Motor neuron (in vitro differentiated cells): ENCODE measurements around the gene SMIM41. TPM values are rescaled to one million over a fixed set of nuclear protein-coding genes. Genes with fewer than 3 reads are reported as not detected.

Experiments
- ATAC-seq, 8 experiments: fragments of 200-7000 bp; cut with Tn5 transposase; replicated peaks in 6 of 8; 2 replicates each; pipeline ENCODE4 v1.8.0; 2021; ENCODE audit warnings: mild to moderate bottlenecking in 8 of 8, moderate library complexity in 8 of 8
- H3K27ac ChIP-seq, 2 donors: fragments of 250-450 bp; sonication (Bioruptor Pico); 2 replicates each; pipeline ENCODE4 v1.9.0; 2021; ENCODE audit warnings: antibody characterized with exemption in 2 of 2, mild to moderate bottlenecking in 2 of 2, moderate library complexity in 1 of 2
- H3K4me1 ChIP-seq, 2 donors: fragments of 250-450 bp; sonication (Bioruptor Pico); replicated peaks in 1 of 2; 2 replicates each; pipeline ENCODE4 v1.6.1; 2021; ENCODE audit warnings: antibody characterized with exemption in 2 of 2, mild to moderate bottlenecking in 2 of 2, moderate library complexity in 1 of 2
- H3K4me3 ChIP-seq, 5 donors: fragments of 250-450 bp; sonication (Bioruptor Pico); 2 replicates each; pipeline ENCODE4 v1.9.0; 2021; ENCODE audit warnings: antibody characterized with exemption in 5 of 5, mild to moderate bottlenecking in 5 of 5, moderate library complexity in 4 of 5
- WGBS, 10 experiments: fragments of 450-650 bp; shearing (Covaris generic); methylation state at CpG; one replicate each; pipeline ENCODE4 v1.0.0; 2022; 5-methylcytosine and 5-hydroxymethylcytosine counted together
- in situ Hi-C, 9 experiments: fragments of 400-800 bp; cut with MboI; loops; one replicate each; pipeline ENCODE4 v1.15.0; 2021; ENCODE audit warnings: low sequenced_read_pairs in 9 of 9, low pct_unique_long_range_greater_than_20kb in 2 of 9; ENCODE audit not compliant: unreplicated experiment in 9 of 9
- total RNA-seq, 8 experiments: library from RNA; unstranded; fragments of 300-600 nt; gene quantifications; 2 replicates each; pipeline versions ENCODE4 v1.2.3 to v1.2.4, GENCODE V29; 2022

Gene SMIM41
- total RNA-seq, 8 experiments from 2014 or later: not detected

DNA sequence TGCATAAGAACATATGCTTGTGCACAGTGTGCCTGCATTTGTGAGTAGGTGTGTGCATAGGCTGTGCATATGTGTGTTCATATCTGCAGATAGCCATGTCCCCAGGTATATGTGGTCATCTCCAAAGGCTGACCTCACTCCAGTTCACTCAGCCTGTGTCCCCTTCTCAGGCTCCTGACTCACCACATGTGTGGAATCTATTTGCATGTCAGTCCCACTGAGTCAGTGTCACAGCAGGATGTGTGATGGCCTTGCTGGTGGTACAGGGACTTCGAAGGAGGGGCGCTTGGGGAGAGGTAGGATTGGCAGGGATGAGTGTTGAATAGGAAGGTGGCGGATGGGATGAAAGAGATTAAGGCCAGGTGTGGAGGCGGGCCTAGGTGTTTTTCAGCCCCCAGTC is 76.8 kb downstream of the SMIM41 start:
- in situ Hi-C loops: loop anchor here in 3 of 9 experiments (10.0 kb wide), 2 partner anchors 168 to 728 kb away; partner anchors contain the start of gene KRT83 (in 2 of the 3)
- Histone ChIP-seq H3K4me1 (no peaks in the 10 kb centered on the region), H3K27ac (no peak overlapping the region), H3K4me3 (no peak overlapping the region)
- peak in 2 of 8 experiments; percentile 33 to 34 for ATAC-seq
- WGBS, 10 experiments: 0 to 100% (median 55%) methylated on average over 1 to 3 of the region's 4 CpGs; no CpG with 5 or more reads in 6 of the 10 experiments

DNA sequence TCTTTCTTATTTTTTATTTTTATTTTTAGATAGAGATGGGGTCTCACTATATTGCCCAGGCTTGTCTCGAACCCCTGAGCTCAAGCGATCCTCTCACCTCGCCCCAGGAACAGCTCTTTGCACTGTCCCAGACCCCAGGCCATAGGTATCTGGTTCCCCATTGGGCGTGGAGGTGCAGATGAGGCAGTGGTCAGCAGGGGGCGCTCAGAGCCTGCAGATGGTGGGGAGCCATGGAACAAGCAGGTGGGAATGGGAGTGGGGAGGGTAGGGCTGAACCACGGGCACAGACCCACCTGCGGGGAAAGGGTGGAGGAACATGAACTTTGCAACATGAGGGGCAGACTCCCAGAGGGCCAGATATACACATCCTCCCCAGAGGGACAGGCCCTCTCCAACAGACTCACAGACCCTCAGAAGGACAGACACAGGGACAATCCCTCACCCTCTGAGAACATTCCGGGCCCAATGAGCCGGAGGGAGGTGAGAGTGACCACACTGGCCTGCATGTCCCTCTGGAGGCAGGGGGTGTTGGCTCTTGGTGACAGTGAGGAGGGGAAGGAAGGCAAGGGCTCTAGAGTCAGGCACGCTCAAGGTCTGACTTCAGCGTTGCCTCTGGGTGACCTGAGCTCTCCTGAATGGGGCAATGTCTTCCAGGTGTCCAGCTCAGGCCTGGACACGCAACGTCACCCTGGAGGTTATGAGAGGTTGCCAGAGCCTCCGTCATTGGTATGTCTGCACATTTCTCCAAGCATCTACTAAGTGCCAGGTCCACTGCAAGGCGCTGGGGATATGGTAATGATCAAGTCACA is 77.5 kb downstream of the SMIM41 start:
- ATAC-seq: peak; percentile 28 to 84 (median 76)
- no peak overlapping the region for H3K27ac ChIP-seq
- no peaks in the 10 kb centered on the region for H3K4me1 ChIP-seq
- in situ Hi-C loops: loop anchor here in 3 of 9 experiments (10.0 kb wide), 2 partner anchors 168 to 728 kb away; partner anchors contain the start of gene KRT83 (in 2 of the 3)
- WGBS, 10 experiments: 9 to 100% (median 53%) methylated on average over 1 to 7 of the region's 15 CpGs; no CpG with 5 or more reads in 6 of the 10 experiments
- no peak overlapping the region for H3K4me3 ChIP-seq

DNA sequence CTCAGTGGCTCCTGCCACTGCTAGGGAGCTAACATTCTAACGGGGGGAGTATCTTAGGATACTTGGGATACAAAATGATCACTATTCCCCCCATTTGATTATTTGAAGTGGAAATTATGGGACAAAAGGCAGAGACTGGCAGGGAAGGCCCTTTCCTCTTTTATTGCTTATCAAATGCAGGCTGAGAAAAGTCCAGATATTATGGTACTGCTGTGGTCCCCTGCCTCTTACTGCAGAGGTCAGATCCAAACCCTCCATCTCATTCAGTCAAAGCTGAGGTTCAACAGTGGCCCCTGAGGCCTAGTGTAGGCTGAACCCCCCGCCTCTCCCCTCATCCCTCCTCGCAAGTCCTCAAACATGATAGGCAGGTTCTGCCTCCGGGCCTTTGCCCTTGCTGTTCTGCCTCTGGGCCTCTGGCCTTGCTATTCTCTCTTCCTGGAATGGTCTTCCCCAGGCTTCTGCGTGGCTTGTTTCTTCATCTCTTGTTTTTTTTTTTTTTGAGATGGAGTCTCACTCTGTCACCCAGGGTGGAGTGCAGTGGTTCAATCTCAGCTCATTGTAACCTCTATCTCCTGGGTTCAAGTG is 78.2 kb downstream of the SMIM41 start:
- Histone ChIP-seq H3K4me3 (no peak overlapping the region), H3K27ac (no peak overlapping the region), H3K4me1 (peaks cover 0 to under 1% of the 10 kb centered on the region in 2 donors)
- in situ Hi-C loops: loop anchor here in 3 of 9 experiments (10.0 kb wide), 2 partner anchors 167 to 727 kb away; partner anchors contain the start of gene KRT83 (in 2 of the 3)
- ATAC-seq: no peak
- WGBS, 10 experiments: 63 to 100% (median 83%) methylated on average over 1 to 4 of the region's 5 CpGs; no CpG with 5 or more reads in 4 of the 10 experiments

Other genes with a start within 250 kb of the SMIM41 start
- 10 to 100 TPM in 1 of 8 experiments, 1 to 10 TPM in 4, under 1 TPM in 3; 0.46 to 25.3 (median 2.1) TPM for gene FIGNL2, start 231.0 kb upstream of the SMIM41 start, total RNA-seq
- gene ANKRD33, start 191.6 kb upstream of the SMIM41 start, total RNA-seq: under 1 TPM in 6 of 8 experiments, not detected in 2; 0.05 to 1.00 (median 0.35) TPM
- gene ACVRL1, start 172.2 kb upstream of the SMIM41 start, total RNA-seq: 10 to 100 TPM in 1 of 8 experiments, under 1 TPM in 7; 0.05 to 10.6 (median 0.58) TPM
- 10 to 100 TPM in 7 of 8 experiments, 1 to 10 TPM in 1; 9.0 to 62.0 (median 36.6) TPM for gene ACVR1B, start 128.0 kb upstream of the SMIM41 start, total RNA-seq
- gene TAMALIN, start 72.8 kb upstream of the SMIM41 start, total RNA-seq: 10 to 100 TPM in 3 of 8 experiments, 1 to 10 TPM in 5; 2.9 to 45.8 (median 5.7) TPM
- 10 to 100 TPM in 2 of 8 experiments, 1 to 10 TPM in 6; 3.4 to 11.8 (median 7.7) TPM for gene NR4A1, start 28.3 kb upstream of the SMIM41 start, total RNA-seq
- 10 to 100 TPM; 27.4 to 55.1 (median 35.8) TPM for gene ATG101, start 9.7 kb upstream of the SMIM41 start, total RNA-seq
- under 1 TPM in 6 of 8 experiments, not detected in 2; 0.14 to 0.85 (median 0.26) TPM for gene KRT80, start 112.3 kb downstream of the SMIM41 start, total RNA-seq
- gene KRT7, start 153.5 kb downstream of the SMIM41 start, total RNA-seq: 1 to 10 TPM in 5 of 8 experiments, under 1 TPM in 1, not detected in 2; 0.78 to 5.8 (median 2.4) TPM
- under 1 TPM in 4 of 8 experiments, not detected in 4; 0.14 to 0.59 (median 0.33) TPM for gene KRT86, start 194.9 kb downstream of the SMIM41 start, total RNA-seq
- gene KRT81, start 211.8 kb downstream of the SMIM41 start, total RNA-seq: under 1 TPM in 2 of 8 experiments, not detected in 6; 0.49 to 0.58 TPM
- gene KRT83, start 241.7 kb downstream of the SMIM41 start, total RNA-seq: under 1 TPM in 2 of 8 experiments, not detected in 6; 0.14 to 0.28 TPM